ENCODE data around the gene PPRC1. TPM values are rescaled to one million over a fixed set of nuclear protein-coding genes. Genes with fewer than 3 reads are reported as not detected.
"Not testable (repeated sequence)": the region's sequence is repeated elsewhere in the genome, so short reads cannot be mapped to it uniquely, and the experiment has no call there.

The PPRC1 gene
- total RNA-seq, 1 donor from 2014 or later, result 12.3 TPM

- DNase-seq (ENCODE audit: low read depth, low spot score), result no peak
These were observed 15.4 kb downstream of the PPRC1 start for GRCh38 chr10:102148275-102148674.

- peak; percentile 41 for DNase-seq (ENCODE audit: low read depth, low spot score)
These were observed 18.3 kb downstream of the PPRC1 start for GRCh38 chr10:102150970-102151773.

GRCh38 chr10:102151774-102152544, 19.1 kb downstream of the PPRC1 start, which contains the start of gene NOLC1:
Gene NOLC1, plus strand, starts transcription at chr10:102152389. Its CDS starts 22 bp downstream, at chr10:102152411.
- peak; percentile 97 for DNase-seq (ENCODE audit: low read depth, low spot score)

- no peak for DNase-seq (ENCODE audit: low read depth, low spot score)
These were observed 19.7 kb downstream of the PPRC1 start for GRCh38 chr10:102152545-102152890.

- no peak for DNase-seq (ENCODE audit: low read depth, low spot score)
These were observed 20.3 kb downstream of the PPRC1 start for GRCh38 chr10:102153093-102153620.

GRCh38 chr10:102154466-102155116, 21.8 kb downstream of the PPRC1 start:
- no peak for DNase-seq (ENCODE audit: low read depth, low spot score)

- DNase-seq (ENCODE audit: low read depth, low spot score), result no peak
These were observed 24.4 kb downstream of the PPRC1 start for GRCh38 chr10:102157224-102157623.

- no peak for DNase-seq (ENCODE audit: low read depth, low spot score)
These were observed 26.3 kb downstream of the PPRC1 start for GRCh38 chr10:102159051-102159597.

GRCh38 chr10:102159831-102160230, 27.0 kb downstream of the PPRC1 start:
- no peak for DNase-seq (ENCODE audit: low read depth, low spot score)

GRCh38 chr10:102163342-102163989, 30.6 kb downstream of the PPRC1 start:
- DNase-seq (ENCODE audit: low read depth, low spot score), result no peak

GRCh38 chr10:102167861-102168260, 35.0 kb downstream of the PPRC1 start:
- DNase-seq (ENCODE audit: low read depth, low spot score), result no peak

- no peak for DNase-seq (ENCODE audit: low read depth, low spot score)
These were observed 37.8 kb downstream of the PPRC1 start for GRCh38 chr10:102170602-102171001.

- DNase-seq (ENCODE audit: low read depth, low spot score), result no peak
These were observed 39.4 kb downstream of the PPRC1 start for GRCh38 chr10:102172288-102172687.

GRCh38 chr10:102175415-102175814, 42.6 kb downstream of the PPRC1 start:
- no peak for DNase-seq (ENCODE audit: low read depth, low spot score)

GRCh38 chr10:102184606-102185005, 51.8 kb downstream of the PPRC1 start:
- DNase-seq (ENCODE audit: low read depth, low spot score), result no peak

GRCh38 chr10:102185272-102185671, 52.4 kb downstream of the PPRC1 start:
- DNase-seq (ENCODE audit: low read depth, low spot score), result no peak

GRCh38 chr10:102185811-102186527, 53.1 kb downstream of the PPRC1 start:
- no peak for DNase-seq (ENCODE audit: low read depth, low spot score)

- DNase-seq (ENCODE audit: low read depth, low spot score), result no peak
These were observed 55.6 kb downstream of the PPRC1 start for GRCh38 chr10:102188298-102188940.

- DNase-seq (ENCODE audit: low read depth, low spot score), result not testable (repeated sequence)
These were observed 56.4 kb downstream of the PPRC1 start for GRCh38 chr10:102188941-102189898.
